Endothelial cell (in vitro differentiated cells): ENCODE results near the gene RHAG. TPM values are rescaled to one million over a fixed set of nuclear protein-coding genes. Genes with fewer than 3 reads are reported as not detected.

Source experiments
- DNase-seq: peaks from one replicate; pipeline ENCODE4 v3.0.0; 2021; ENCODE audit warnings: low spot score
- H3K27ac Mint-ChIP-seq: one replicate; pipeline ENCODE4 v1.8.0; 2021; ENCODE audit warnings: mixed read lengths, inconsistent platforms; ENCODE audit not compliant: unreplicated experiment
- H3K27me3 Mint-ChIP-seq: one replicate; pipeline ENCODE4 v1.8.0; 2021; ENCODE audit warnings: mild to moderate bottlenecking, moderate library complexity, mixed read lengths, inconsistent platforms; ENCODE audit not compliant: unreplicated experiment
- H3K36me3 Mint-ChIP-seq: one replicate; pipeline ENCODE4 v1.8.0; 2021; ENCODE audit warnings: mild to moderate bottlenecking, low read depth, mixed read lengths, inconsistent platforms; ENCODE audit not compliant: unreplicated experiment
- H3K4me1 Mint-ChIP-seq: one replicate; pipeline ENCODE4 v1.8.0; 2021; ENCODE audit warnings: mild to moderate bottlenecking, mixed read lengths, inconsistent platforms; ENCODE audit not compliant: unreplicated experiment
- H3K4me3 Mint-ChIP-seq: one replicate; pipeline ENCODE4 v1.8.0; 2021; ENCODE audit warnings: mild to moderate bottlenecking, mixed read lengths, inconsistent platforms; ENCODE audit not compliant: unreplicated experiment
- H3K9me3 Mint-ChIP-seq: one replicate; pipeline ENCODE4 v1.8.0; 2021; ENCODE audit warnings: mixed read lengths, inconsistent platforms; ENCODE audit not compliant: unreplicated experiment
- CTCF ChIP-seq: fragments of 200-600 bp; sonication (generic); IDR thresholded peaks from one replicate; pipeline ENCODE4 v1.5.0; 2021; ENCODE audit warnings: antibody characterized with exemption; ENCODE audit not compliant: unreplicated experiment
- total RNA-seq: library from RNA; stranded (reverse); fragmentation: NEBNext Ultra II Directional; extraction: Animal tissue kit (Norgen Biotek cat#: 25700); gene quantifications from one replicate; pipeline ENCODE4 v1.2.1, GENCODE V29; 2021; ENCODE audit not compliant: unreplicated experiment

The RHAG gene
- total RNA-seq, 1 donor from 2014 or later = 0.46 TPM

GRCh38 chr6:49639177-49639817 is 2.7 kb upstream of the RHAG start:
- no peaks in the 10 kb centered on the region for H3K4me1 Mint-ChIP-seq

GRCh38 chr6:49637350-49637731 is 702 bp upstream of the RHAG start:
- TF ChIP-seq CTCF = no peak
- DNase-seq = no peak
- H3K9me3 Mint-ChIP-seq = no peaks in the 10 kb centered on the region
- H3K4me1 Mint-ChIP-seq = no peaks in the 10 kb centered on the region
- no peak overlapping the region for H3K4me3 Mint-ChIP-seq
- H3K36me3 Mint-ChIP-seq = no peaks in the 10 kb centered on the region
- no peaks in the 10 kb centered on the region for H3K27me3 Mint-ChIP-seq
- no peak overlapping the region for H3K27ac Mint-ChIP-seq

More at GRCh38 chr6:49639177-49639817, 2.7 kb upstream of the RHAG start:
- no peaks in the 10 kb centered on the region for H3K36me3 Mint-ChIP-seq
- H3K27me3 Mint-ChIP-seq = no peaks in the 10 kb centered on the region
- no peak for DNase-seq
- H3K9me3 Mint-ChIP-seq = no peaks in the 10 kb centered on the region
- H3K27ac Mint-ChIP-seq = no peak overlapping the region
- H3K4me3 Mint-ChIP-seq = no peak overlapping the region
- no peak for TF ChIP-seq CTCF

- Mint-ChIP-seq H3K27me3 (no peaks in the 10 kb centered on the region), H3K4me3 (no peak overlapping the region), H3K9me3 (no peaks in the 10 kb centered on the region), H3K27ac (no peak overlapping the region), H3K4me1 (no peaks in the 10 kb centered on the region), H3K36me3 (no peaks in the 10 kb centered on the region)
- DNase-seq = no peak
- no peak for TF ChIP-seq CTCF
Measured at GRCh38 chr6:49635978-49636712, 494 bp downstream of the RHAG start.

- Mint-ChIP-seq H3K9me3 (no peaks in the 10 kb centered on the region), H3K4me1 (no peaks in the 10 kb centered on the region), H3K36me3 (no peaks in the 10 kb centered on the region), H3K27ac (no peak overlapping the region), H3K27me3 (no peaks in the 10 kb centered on the region), H3K4me3 (no peak overlapping the region)
- DNase-seq = no peak
- TF ChIP-seq CTCF = no peak
Measured at GRCh38 chr6:49635480-49635879, 1.2 kb downstream of the RHAG start.

- Mint-ChIP-seq H3K36me3 (no peaks in the 10 kb centered on the region), H3K4me3 (no peak overlapping the region), H3K27ac (no peak overlapping the region), H3K27me3 (peaks cover 2% of the 10 kb centered on the region), H3K9me3 (no peaks in the 10 kb centered on the region), H3K4me1 (no peaks in the 10 kb centered on the region)
- no peak for DNase-seq
- no peak for TF ChIP-seq CTCF
Measured at GRCh38 chr6:49634836-49635218, 1.8 kb downstream of the RHAG start.
